Measurements from ENCODE around the gene GLE1.

- TF ChIP-seq, protein P1, sequence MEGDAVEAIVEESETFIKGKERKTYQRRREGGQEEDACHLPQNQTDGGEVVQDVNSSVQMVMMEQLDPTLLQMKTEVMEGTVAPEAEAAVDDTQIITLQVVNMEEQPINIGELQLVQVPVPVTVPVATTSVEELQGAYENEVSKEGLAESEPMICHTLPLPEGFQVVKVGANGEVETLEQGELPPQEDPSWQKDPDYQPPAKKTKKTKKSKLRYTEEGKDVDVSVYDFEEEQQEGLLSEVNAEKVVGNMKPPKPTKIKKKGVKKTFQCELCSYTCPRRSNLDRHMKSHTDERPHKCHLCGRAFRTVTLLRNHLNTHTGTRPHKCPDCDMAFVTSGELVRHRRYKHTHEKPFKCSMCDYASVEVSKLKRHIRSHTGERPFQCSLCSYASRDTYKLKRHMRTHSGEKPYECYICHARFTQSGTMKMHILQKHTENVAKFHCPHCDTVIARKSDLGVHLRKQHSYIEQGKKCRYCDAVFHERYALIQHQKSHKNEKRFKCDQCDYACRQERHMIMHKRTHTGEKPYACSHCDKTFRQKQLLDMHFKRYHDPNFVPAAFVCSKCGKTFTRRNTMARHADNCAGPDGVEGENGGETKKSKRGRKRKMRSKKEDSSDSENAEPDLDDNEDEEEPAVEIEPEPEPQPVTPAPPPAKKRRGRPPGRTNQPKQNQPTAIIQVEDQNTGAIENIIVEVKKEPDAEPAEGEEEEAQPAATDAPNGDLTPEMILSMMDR (IDR thresholded peaks at IDR 0.05): no peak
- no peak for TF ChIP-seq POLR2A (IDR thresholded peaks at IDR 0.05)
Observed at GRCh38 chr9:128469070-128469469, 35.4 kb upstream of the GLE1 start.

Data from Peyer's patch (tissue), 4 donors.